Measurements from ENCODE around the gene SPO11. TPM values are rescaled to one million over a fixed set of nuclear protein-coding genes. Genes with fewer than 3 reads are reported as not detected.
A peak's percentile ranks its signal among the peaks of the same experiment; 100 is the strongest.

SPO11 gene
- total and polyA plus RNA-seq, 2 of the 8 experiments (the other 6 are each of a cell fraction or from before 2014, with no cell fraction given) = not detected

DNA sequence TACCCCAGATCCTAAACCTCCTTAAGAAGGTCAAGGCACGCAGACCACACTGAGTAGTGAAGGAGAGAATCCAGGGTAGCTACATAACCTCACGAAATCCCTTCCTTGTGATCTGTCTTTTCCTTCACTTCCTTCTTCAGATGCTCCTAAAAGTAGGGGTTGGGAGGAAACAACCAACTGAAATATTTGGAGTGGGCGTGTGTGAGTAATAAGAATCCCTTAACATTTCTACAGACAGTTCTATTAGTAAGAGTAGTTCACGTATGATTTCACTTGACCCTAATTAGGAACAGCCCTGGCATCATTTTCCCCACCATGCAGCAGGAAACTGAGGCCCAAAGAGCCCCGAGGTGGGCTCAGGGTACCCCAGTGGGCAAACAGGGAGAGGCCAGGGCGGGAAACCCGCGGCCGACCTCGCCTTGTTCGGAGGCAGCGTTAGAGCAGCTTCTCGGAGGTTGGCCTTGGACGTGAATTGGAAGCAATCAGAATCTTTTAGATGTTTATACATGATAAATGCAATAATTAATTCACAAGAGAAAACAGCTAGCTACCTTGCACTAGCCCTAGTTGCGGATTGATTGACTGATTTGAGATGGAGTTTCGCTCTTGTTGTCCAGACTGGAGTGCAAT is 20.6 kb downstream of the SPO11 start:
- H2BK12ac ChIP-seq (ENCODE audit: low read depth, low read length) = no peak overlapping the region
- H4K5ac ChIP-seq (ENCODE audit: insufficient read length, low read depth, low read length) = no peak overlapping the region
- no peak overlapping the region for H3K4ac ChIP-seq (replicated peaks; ENCODE audit: insufficient read length, low read depth, low read length)
- H3K14ac ChIP-seq (ENCODE audit: insufficient read length) = no peak overlapping the region
- WGBS, 2 experiments (ENCODE audit: extremely low coverage in 1 of 2, insufficient coverage in 1 of 2, insufficient read length in 1 of 2, insufficient replicate concordance in 2 of 2, low coverage in 1 of 2, low lambda C conversion rate in 2 of 2, missing lambda C conversion rate in 1 of 2) = 94% methylated on average over 16 of the region's 16 CpGs; no CpG with 5 or more reads in 1 of the 2 experiments
- H2BK5ac ChIP-seq (ENCODE audit: low read depth, low read length) = no peak overlapping the region
- H3K23ac ChIP-seq (ENCODE audit: insufficient read length) = no peak overlapping the region
- H3K4me2 ChIP-seq (ENCODE audit: insufficient read depth in 1 of 2, low read depth in 2 of 2, low read length in 2 of 2) = peak overlapping the region in 1 of 2 experiments; percentile 85; a peak in 1 of 4 replicates
- H3K36me3 ChIP-seq (ENCODE audit: control insufficient read depth in 2 of 4, insufficient read depth in 4 of 4, low read length in 3 of 4) = peaks cover 10 to 25% (median 16%) of the 10 kb centered on the region in 4 experiments
- peaks cover 17 to 33% of the 10 kb centered on the region in 2 experiments for H3K79me2 ChIP-seq (ENCODE audit: control insufficient read depth in 1 of 2, insufficient read depth in 2 of 2, low read length in 2 of 2)
- H3K9ac ChIP-seq (replicated peaks in 1 of 4; ENCODE audit: extremely low read depth in 1 of 4, low read depth in 3 of 4, low read length in 3 of 4) = no peak overlapping the region
- FAIRE-seq = no peak
- H3K4me3 ChIP-seq (ENCODE audit: extremely low read depth in 1 of 4, insufficient read depth in 2 of 4, low read depth in 3 of 4, low read length in 4 of 4) = no peak overlapping the region
- ChIA-PET CTCF (ENCODE audit: partially characterized antibody) (interaction anchor here (1.0 to 6.5 kb wide), 7 partner anchors 17 to 260 kb away, joined by 3 to 83 read pairs (median 6); partner anchors contain the start of gene SPO11), POLR2A (ENCODE audit: partially characterized antibody) (interaction anchor here (3.4 kb wide), 1 partner anchor 40 kb away, joined by 10 read pairs; the partner anchor contains the start of gene RBM38)
- H2AFZ ChIP-seq (ENCODE audit: low read length) = no peak overlapping the region
- H3K9me3 ChIP-seq (ENCODE audit: insufficient read depth in 2 of 2, low read depth in 1 of 2, low read length in 1 of 2) = no peaks in the 10 kb centered on the region
- H2BK20ac ChIP-seq (ENCODE audit: low read length) = no peak overlapping the region
- H3K23me2 ChIP-seq (ENCODE audit: low read depth, low read length) = peaks cover 5% of the 10 kb centered on the region; the same call in 1 of the 2 replicates
- H3K18ac ChIP-seq (ENCODE audit: extremely low read depth, low read length) = no peak overlapping the region
- peaks cover 0 to 3% of the 10 kb centered on the region in 2 experiments for H4K20me1 ChIP-seq (replicated peaks in 1 of 2; ENCODE audit: control insufficient read depth in 1 of 2, insufficient read depth in 2 of 2, low read length in 2 of 2)
- DNase-seq (ENCODE audit: low read depth in 1 of 2, low spot score in 2 of 2) = no peak
- H4K8ac ChIP-seq (ENCODE audit: extremely low read depth, insufficient read depth, low read length) = no peak overlapping the region
- no peak overlapping the region for H2BK120ac ChIP-seq (replicated peaks; ENCODE audit: low read depth, low read length)
- no peak overlapping the region for H3K56ac ChIP-seq (replicated peaks; ENCODE audit: insufficient read length, low read depth, low read length)
- no peak overlapping the region for H3K27ac ChIP-seq (ENCODE audit: low read depth, low read length)
- no peak overlapping the region for H4K91ac ChIP-seq (replicated peaks; ENCODE audit: insufficient read length, low read length)
- H3K79me1 ChIP-seq (ENCODE audit: low read depth, low read length) = peaks cover 17% of the 10 kb centered on the region
- no peak for TF ChIP-seq KDM5A (IDR thresholded peaks at IDR 0.05; ENCODE audit: low read length)
- no peak for TF ChIP-seq SIN3A (conservative IDR thresholded peaks at IDR 0.05 in 1 of 2, IDR thresholded peaks at IDR 0.05 in 1 of 2; ENCODE audit: low read depth in 1 of 2, low read length in 2 of 2)
- no peak for TF ChIP-seq BCL11A (IDR thresholded peaks at IDR 0.05; ENCODE audit: low read depth in 2 of 2, low read length in 2 of 2)
- no peak for TF ChIP-seq TAF1 (IDR thresholded peaks at IDR 0.05; ENCODE audit: low read depth, low read length)
- no peak for TF ChIP-seq SP1 (IDR thresholded peaks at IDR 0.05; ENCODE audit: low read depth, low read length)
- TF ChIP-seq NRF1 (IDR thresholded peaks at IDR 0.05; ENCODE audit: low read depth, low read length) = no peak
- TF ChIP-seq, protein P1, sequence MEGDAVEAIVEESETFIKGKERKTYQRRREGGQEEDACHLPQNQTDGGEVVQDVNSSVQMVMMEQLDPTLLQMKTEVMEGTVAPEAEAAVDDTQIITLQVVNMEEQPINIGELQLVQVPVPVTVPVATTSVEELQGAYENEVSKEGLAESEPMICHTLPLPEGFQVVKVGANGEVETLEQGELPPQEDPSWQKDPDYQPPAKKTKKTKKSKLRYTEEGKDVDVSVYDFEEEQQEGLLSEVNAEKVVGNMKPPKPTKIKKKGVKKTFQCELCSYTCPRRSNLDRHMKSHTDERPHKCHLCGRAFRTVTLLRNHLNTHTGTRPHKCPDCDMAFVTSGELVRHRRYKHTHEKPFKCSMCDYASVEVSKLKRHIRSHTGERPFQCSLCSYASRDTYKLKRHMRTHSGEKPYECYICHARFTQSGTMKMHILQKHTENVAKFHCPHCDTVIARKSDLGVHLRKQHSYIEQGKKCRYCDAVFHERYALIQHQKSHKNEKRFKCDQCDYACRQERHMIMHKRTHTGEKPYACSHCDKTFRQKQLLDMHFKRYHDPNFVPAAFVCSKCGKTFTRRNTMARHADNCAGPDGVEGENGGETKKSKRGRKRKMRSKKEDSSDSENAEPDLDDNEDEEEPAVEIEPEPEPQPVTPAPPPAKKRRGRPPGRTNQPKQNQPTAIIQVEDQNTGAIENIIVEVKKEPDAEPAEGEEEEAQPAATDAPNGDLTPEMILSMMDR (IDR thresholded peaks at IDR 0.05; ENCODE audit: control extremely low read depth in 1 of 3, insufficient read depth in 1 of 3, low read depth in 1 of 3, low read length in 3 of 3) = no peak
- no peak overlapping the region for H2AK5ac ChIP-seq (ENCODE audit: low read depth, low read length)
- H3K4me1 ChIP-seq (replicated peaks in 1 of 4; ENCODE audit: control insufficient read depth in 3 of 4, insufficient read depth in 4 of 4, low read length in 3 of 4) = peaks cover 0 to 9% (median 4%) of the 10 kb centered on the region in 4 experiments; a peak in 5 of 7 replicates
- no peak overlapping the region for H2BK15ac ChIP-seq (ENCODE audit: low read length)
- no peaks in the 10 kb centered on the region for H3K27me3 ChIP-seq (replicated peaks in 1 of 4; ENCODE audit: control insufficient read depth in 3 of 4, extremely low read depth in 1 of 4, insufficient read depth in 3 of 4, low read length in 3 of 4)

Data from H1 (cell line).